Measurements from ENCODE around the gene NTHL1. TPM values are rescaled to one million over a fixed set of nuclear protein-coding genes. Genes with fewer than 3 reads are reported as not detected.

NTHL1 gene
- total and polyA plus RNA-seq, 2 of the 8 experiments (the other 6 are each of a cell fraction or from before 2014, with no cell fraction given), result 70.9 to 150 TPM

- Histone ChIP-seq H3K9ac (replicated peaks in 1 of 4; ENCODE audit: extremely low read depth in 1 of 4, low read depth in 3 of 4, low read length in 3 of 4) (no peak overlapping the region), H3K18ac (ENCODE audit: extremely low read depth, low read length) (no peak overlapping the region), H2BK15ac (ENCODE audit: low read length) (no peak overlapping the region), H4K5ac (ENCODE audit: insufficient read length, low read depth, low read length) (no peak overlapping the region), H2BK20ac (ENCODE audit: low read length) (no peak overlapping the region), H3K14ac (ENCODE audit: insufficient read length) (no peak overlapping the region), H2BK120ac (replicated peaks; ENCODE audit: low read depth, low read length) (no peak overlapping the region), H4K8ac (ENCODE audit: extremely low read depth, insufficient read depth, low read length) (peak overlapping the region; percentile 25; the same call in 1 of the 2 replicates), H3K4me2 (ENCODE audit: insufficient read depth in 1 of 2, low read depth in 2 of 2, low read length in 2 of 2) (no peak overlapping the region), H3K4me1 (replicated peaks in 1 of 4; ENCODE audit: control insufficient read depth in 3 of 4, insufficient read depth in 4 of 4, low read length in 3 of 4) (no peaks in the 10 kb centered on the region), H4K20me1 (replicated peaks in 1 of 2; ENCODE audit: control insufficient read depth in 1 of 2, insufficient read depth in 2 of 2, low read length in 2 of 2) (peaks cover 0 to 13% of the 10 kb centered on the region in 2 experiments), H2BK5ac (ENCODE audit: low read depth, low read length) (no peak overlapping the region; the same call in 1 of the 2 replicates), H3K4me3 (ENCODE audit: extremely low read depth in 1 of 4, insufficient read depth in 2 of 4, low read depth in 3 of 4, low read length in 4 of 4) (no peak overlapping the region), H3K9me3 (ENCODE audit: insufficient read depth in 2 of 2, low read depth in 1 of 2, low read length in 1 of 2) (no peaks in the 10 kb centered on the region), H2AK5ac (ENCODE audit: low read depth, low read length) (no peak overlapping the region), H3K36me3 (ENCODE audit: control insufficient read depth in 2 of 4, insufficient read depth in 4 of 4, low read length in 3 of 4) (peaks cover 0 to 7% (median 2%) of the 10 kb centered on the region in 4 experiments; a peak in 3 of 8 replicates), H3K56ac (replicated peaks; ENCODE audit: insufficient read length, low read depth, low read length) (no peak overlapping the region), H3K79me1 (ENCODE audit: low read depth, low read length) (no peaks in the 10 kb centered on the region), H2AFZ (ENCODE audit: low read length) (no peak overlapping the region), H3K23me2 (ENCODE audit: low read depth, low read length) (no peaks in the 10 kb centered on the region), H4K91ac (replicated peaks; ENCODE audit: insufficient read length, low read length) (no peak overlapping the region), H3K79me2 (ENCODE audit: control insufficient read depth in 1 of 2, insufficient read depth in 2 of 2, low read length in 2 of 2) (no peaks in the 10 kb centered on the region), H3K27me3 (replicated peaks in 1 of 4; ENCODE audit: control insufficient read depth in 3 of 4, extremely low read depth in 1 of 4, insufficient read depth in 3 of 4, low read length in 3 of 4) (no peaks in the 10 kb centered on the region), H2BK12ac (ENCODE audit: low read depth, low read length) (no peak overlapping the region), H3K27ac (ENCODE audit: low read depth, low read length) (no peak overlapping the region), H3K23ac (ENCODE audit: insufficient read length) (no peak overlapping the region), H3K4ac (replicated peaks; ENCODE audit: insufficient read length, low read depth, low read length) (no peak overlapping the region)
- POLR2A ChIA-PET (ENCODE audit: partially characterized antibody), result interaction anchor here (0.9 to 1.7 kb wide), 5 partner anchors 10 to 151 kb away, joined by 3 to 6 read pairs (median 5); partner anchors contain the start of genes BRICD5, NTHL1 and TSC2
- 90% methylated on average over 13 of the region's 17 CpGs; no CpG with 5 or more reads in 1 of the 2 experiments for WGBS, 2 experiments (ENCODE audit: extremely low coverage in 1 of 2, insufficient coverage in 1 of 2, insufficient read length in 1 of 2, insufficient replicate concordance in 2 of 2, low coverage in 1 of 2, low lambda C conversion rate in 2 of 2, missing lambda C conversion rate in 1 of 2)
- DNase-seq (ENCODE audit: low read depth in 1 of 2, low spot score in 2 of 2) (no peak), FAIRE-seq (no peak)
- CTCF ChIA-PET (ENCODE audit: partially characterized antibody), result interaction anchor here (0.7 to 2.2 kb wide), 4 partner anchors 13 to 96 kb away, joined by 3 to 6 read pairs (median 4); partner anchors contain the start of gene RPS2
- TF ChIP-seq TEAD4 (IDR thresholded peaks at IDR 0.05; ENCODE audit: low read depth, low read length) (no peak), E2F6 (IDR thresholded peaks at IDR 0.05) (no peak), RAD21 (IDR thresholded peaks at IDR 0.05 in 1 of 2, conservative IDR thresholded peaks at IDR 0.05 in 1 of 2; ENCODE audit: low read depth in 2 of 2, low read length in 2 of 2) (no peak), FOSL1 (IDR thresholded peaks at IDR 0.05; ENCODE audit: insufficient read depth, low read depth, low read length) (no peak), CHD2 (IDR thresholded peaks at IDR 0.05; ENCODE audit: low read length) (no peak), ASH2L (IDR thresholded peaks at IDR 0.05; ENCODE audit: low read length) (no peak), BRCA1 (IDR thresholded peaks at IDR 0.05; ENCODE audit: low read depth, low read length) (no peak), SP4 (IDR thresholded peaks at IDR 0.05; ENCODE audit: low read length) (no peak), GTF2F1 (IDR thresholded peaks at IDR 0.05; ENCODE audit: borderline replicate concordance, low read depth, low read length) (no peak), TAF1 (IDR thresholded peaks at IDR 0.05; ENCODE audit: low read depth, low read length) (no peak), CEBPB (IDR thresholded peaks at IDR 0.05; ENCODE audit: low read depth, low read length) (no peak), YY1 (IDR thresholded peaks at IDR 0.05; ENCODE audit: low read depth, low read length) (no peak), ZNF274 (IDR thresholded peaks at IDR 0.05; ENCODE audit: borderline replicate concordance, extremely low read depth, low read length) (no peak), CTBP2 (IDR thresholded peaks at IDR 0.05; ENCODE audit: borderline replicate concordance, insufficient read depth, insufficient read length, low read length) (no peak)
Observed at GRCh38 chr16:2060346-2060745, 12.7 kb upstream of the NTHL1 start.

All from H1 (cell line).